CMK (cell line): Measurements from ENCODE around the gene TAS2R31.

Experiments
- DNase-seq: peaks from one replicate; pipeline ENCODE4 v3.0.0-alpha.2; 2010; ENCODE audit warnings: low read depth

TAS2R31 gene

DNA sequence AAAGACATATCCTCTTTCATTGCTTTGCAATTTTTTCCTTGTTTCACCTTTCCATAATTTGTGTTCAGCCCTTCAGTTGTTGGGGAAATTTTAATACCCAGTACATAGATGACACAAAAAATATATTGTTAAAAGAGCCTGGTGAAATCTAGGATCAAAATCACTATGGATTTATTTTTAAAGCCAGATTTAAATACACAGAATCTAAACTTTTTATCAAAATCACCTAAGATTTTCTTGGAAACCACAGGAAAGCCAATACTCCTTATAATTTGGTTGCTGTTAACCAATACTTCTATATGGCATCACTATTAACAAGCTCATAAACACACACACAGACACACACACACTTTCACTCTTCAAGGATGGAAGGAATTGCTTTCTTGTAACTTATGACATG, 33.0 kb downstream of the TAS2R31 start, which contains the start of gene TAS2R20:
TSS of gene TAS2R20 (minus strand) at position 101 of the 400 bp plus-strand sequence. CDS start 429 bp downstream, outside the sequence.
- DNase-seq = no peak

DNA sequence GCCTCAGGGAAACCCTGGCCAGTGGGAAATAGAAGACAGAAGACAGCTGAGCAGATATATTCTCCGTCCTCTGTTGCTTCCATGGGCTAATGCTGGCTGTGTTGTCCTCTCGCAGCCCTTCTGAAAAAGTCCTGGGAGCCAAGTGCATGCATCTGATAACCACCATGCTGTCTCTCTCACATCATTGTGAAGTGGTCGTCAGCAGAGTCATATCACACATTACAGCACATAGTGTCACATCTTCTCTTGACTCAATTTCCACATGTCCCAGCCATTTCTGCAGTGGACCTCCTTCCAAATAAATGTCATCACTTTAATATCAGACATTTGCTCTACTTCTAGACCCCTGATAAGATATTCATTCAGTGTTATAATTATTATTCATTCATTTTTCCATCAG, 36.9 kb downstream of the TAS2R31 start:
- DNase-seq = no peak

DNA sequence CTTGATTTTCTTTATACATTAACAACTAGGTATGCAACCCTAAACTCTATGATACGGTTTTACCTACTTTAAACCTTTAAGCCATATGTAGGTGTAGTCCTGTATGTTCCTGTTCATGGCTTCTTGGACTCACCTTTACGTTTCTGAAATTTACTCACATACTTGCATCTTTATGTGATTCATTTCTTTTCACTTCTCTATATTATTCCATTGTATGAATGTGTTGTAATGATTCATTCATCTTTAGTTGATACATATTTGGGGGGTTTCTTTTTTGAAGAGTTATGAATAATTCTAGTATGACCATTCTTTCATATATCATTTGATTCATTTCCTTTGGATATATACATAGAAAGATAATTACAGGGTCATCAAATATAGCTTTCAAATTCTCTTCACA, 42.1 kb downstream of the TAS2R31 start:
- no peak for DNase-seq

- DNase-seq = no peak
Measured at GRCh38 chr12:10986812-10987211, 44.4 kb downstream of the TAS2R31 start, which contains the start of gene TAS2R50. TAS2R50 (minus strand) TSS chr12:10986912; CDS start chr12:10986860, 52 bp downstream.

- no peak for DNase-seq
Measured at GRCh38 chr12:10982244-10982643, 49.0 kb downstream of the TAS2R31 start.
